Measurements from ENCODE around the gene MGMT.

GRCh38 chr10:129441372-129442009, 25.6 kb upstream of the MGMT start:
- TF ChIP-seq POLR2A (IDR thresholded peaks at IDR 0.05; ENCODE audit: low read length) = no peak
- no peak for TF ChIP-seq GATA1 (IDR thresholded peaks at IDR 0.05; ENCODE audit: low read depth, low read length)

Measured in erythroblast (primary cell).